Choroid plexus epithelial cell (primary cell): ENCODE data around the gene SUSD1.

Experiments
- DNase-seq: peaks from one replicate; pipeline ENCODE4 v3.0.0-alpha.2; 2010; ENCODE audit warnings: low read depth
- H3K4me3 ChIP-seq: 2 replicates; pipeline ENCODE4 v1.5.1; 2011; ENCODE audit warnings: low read depth, mild to moderate bottlenecking, control low read depth, low read length, moderate library complexity
- CTCF ChIP-seq: conservative IDR thresholded peaks from 2 replicates; pipeline ENCODE4 v1.5.1; 2011; ENCODE audit warnings: low read depth, mild to moderate bottlenecking, control low read depth, inconsistent platforms, low read length, moderate library complexity

SUSD1 gene

DNA sequence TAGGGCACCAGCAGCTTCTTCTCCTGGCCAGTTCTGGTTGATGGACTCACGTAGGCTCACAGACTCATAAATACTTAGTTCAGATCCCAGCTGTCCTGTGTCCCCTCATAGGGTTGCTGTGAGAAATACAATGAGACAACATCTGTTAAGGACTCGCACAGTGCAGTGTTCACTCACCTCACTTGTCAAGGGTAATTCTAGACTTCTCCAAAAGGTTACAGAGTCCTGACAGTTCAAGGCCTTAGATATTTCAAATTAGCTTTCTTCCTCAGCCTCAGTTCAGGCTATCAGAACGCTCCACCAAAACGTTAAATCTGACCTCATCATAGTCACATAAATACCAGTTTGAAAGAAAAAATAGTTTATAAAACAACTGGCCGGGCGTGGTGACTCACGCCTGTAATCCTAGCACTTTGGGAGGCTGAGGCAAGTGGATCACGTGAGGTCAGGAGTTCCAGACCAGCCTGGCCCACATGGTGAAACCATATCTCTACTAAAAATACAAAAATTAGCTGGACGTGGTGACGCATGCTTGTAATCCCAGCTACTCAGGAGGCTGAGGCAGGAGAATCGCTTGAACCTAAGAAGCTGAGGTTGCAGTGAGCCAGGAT lies 172.1 kb downstream of the SUSD1 start:
- no peak for TF ChIP-seq CTCF
- DNase-seq: peak; percentile 82
- H3K4me3 ChIP-seq: no peak overlapping the region

DNA sequence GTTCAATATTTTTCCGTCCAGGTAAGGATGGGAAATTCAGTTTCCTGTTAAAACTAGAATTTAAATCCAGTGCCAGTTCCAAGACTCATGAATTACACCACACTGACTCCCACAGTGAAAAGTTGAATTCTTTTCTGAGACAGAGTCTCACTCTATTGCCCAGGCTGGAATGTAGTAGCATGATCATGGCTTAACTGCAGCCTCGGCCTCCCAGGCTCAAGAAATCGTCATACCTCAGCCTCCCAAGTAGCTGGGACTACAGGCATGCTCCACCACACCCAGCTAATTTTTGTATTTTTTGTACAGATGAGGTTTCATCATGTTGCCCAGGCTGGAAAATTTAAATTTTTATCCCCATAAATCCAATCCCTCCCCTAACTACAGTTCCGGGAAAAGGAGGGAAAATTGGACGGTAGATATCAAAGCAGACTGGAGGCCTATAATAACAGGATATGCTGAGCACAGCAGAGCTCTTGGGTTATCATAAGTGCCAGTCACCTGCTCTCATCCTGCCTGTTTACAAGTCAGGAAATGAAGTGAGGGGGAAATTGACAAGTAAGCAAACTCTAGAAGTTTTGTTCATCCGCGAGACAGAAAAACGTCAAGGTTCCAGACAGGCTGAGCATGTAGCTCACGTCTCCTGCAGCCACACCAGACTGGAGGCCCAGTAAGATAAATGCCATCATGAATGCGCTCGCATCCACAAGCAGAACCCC lies 172.8 kb downstream of the SUSD1 start:
- no peak overlapping the region for H3K4me3 ChIP-seq
- no peak for TF ChIP-seq CTCF
- DNase-seq: no peak

GRCh38 chr9:112000743-112001142 lies 174.4 kb downstream of the SUSD1 start:
- TF ChIP-seq CTCF: peak; percentile 18
- DNase-seq: no peak

DNA sequence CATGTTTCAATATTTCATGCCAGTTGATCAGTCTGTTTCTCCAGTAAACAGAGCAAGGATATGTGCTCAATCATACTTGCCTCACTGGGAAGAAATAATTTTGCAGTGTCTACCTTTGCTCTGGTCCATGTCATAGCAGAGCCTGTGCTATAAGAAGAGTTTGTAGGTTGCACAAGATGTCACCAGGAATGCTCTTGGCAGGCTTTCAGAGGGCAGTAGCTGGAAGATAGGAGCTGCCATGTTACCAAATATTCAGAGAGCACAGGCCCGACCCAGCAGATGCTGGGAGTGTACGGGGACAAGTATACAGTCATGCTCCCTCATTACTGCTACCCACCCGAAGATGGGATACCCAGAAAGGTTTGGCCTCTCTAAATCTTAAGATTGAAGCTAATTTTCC lies 175.8 kb downstream of the SUSD1 start:
- DNase-seq: no peak
- no peak overlapping the region for H3K4me3 ChIP-seq
- TF ChIP-seq CTCF: no peak

More at GRCh38 chr9:112000743-112001142, 174.4 kb downstream of the SUSD1 start:
- H3K4me3 ChIP-seq: no peak overlapping the region

DNA sequence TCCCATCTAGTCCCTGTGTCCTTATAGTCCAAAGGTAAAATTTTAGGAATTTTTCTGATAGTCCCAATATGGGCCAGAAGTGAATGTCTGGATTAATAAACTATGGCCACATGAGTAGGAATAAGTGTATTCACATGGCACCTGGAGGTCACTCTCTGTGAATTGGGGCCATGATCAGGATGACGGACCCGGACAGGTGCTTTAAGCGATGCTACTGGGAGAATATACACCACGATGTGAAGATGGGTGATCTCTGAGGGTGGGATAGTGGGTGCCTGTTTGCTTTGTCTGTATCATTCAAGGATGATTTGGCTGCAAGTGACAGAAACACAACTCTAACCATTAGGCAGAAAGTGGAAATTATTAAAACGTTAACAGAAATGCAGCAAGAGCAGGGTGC lies 177.3 kb downstream of the SUSD1 start:
- no peak for TF ChIP-seq CTCF
- DNase-seq: no peak
- H3K4me3 ChIP-seq: no peak overlapping the region

- no peak overlapping the region for H3K4me3 ChIP-seq
- no peak for TF ChIP-seq CTCF
- peak; percentile 47 for DNase-seq
Measured at GRCh38 chr9:111994831-111995458, 180.2 kb downstream of the SUSD1 start.
